Fibroblast of lung (primary cell): ENCODE results near the gene PRDX3.

Source experiments
- CTCF ChIP-seq, 2 donors: IDR thresholded peaks in 1 of 2; conservative IDR thresholded peaks in 1 of 2; 1 replicate in 1 of 2; 2 replicates in 1 of 2; pipeline ENCODE4 v1.5.1; 2011 to 2012; ENCODE audit warnings: low read length in 2 of 2, control low read depth in 1 of 2, inconsistent platforms in 1 of 2, low read depth in 1 of 2, mild to moderate bottlenecking in 1 of 2
- EZH2 ChIP-seq: IDR thresholded peaks from 2 replicates; pipeline ENCODE4 v1.5.1; 2012; ENCODE audit warnings: low read length, control low read depth, mild to moderate bottlenecking; ENCODE audit errors: missing control alignments

- TF ChIP-seq CTCF (conservative IDR thresholded peaks at IDR 0.05 in 1 of 2, IDR thresholded peaks at IDR 0.05 in 1 of 2; ENCODE audit: low read depth in 1 of 2, low read length in 2 of 2) (no peak), EZH2 (no peak)
These were observed 16.0 kb downstream of the PRDX3 start for GRCh38 chr10:119162452-119163092.
